ENCODE data around the gene GLI1.

- TF ChIP-seq CTCF (IDR thresholded peaks at IDR 0.05; ENCODE audit: insufficient read depth, low read length, poor library complexity, severe bottlenecking): no peak
- TF ChIP-seq EZH2phosphoT487 (conservative IDR thresholded peaks at IDR 0.05; ENCODE audit: low read length): no peak
These were observed 57.6 kb downstream of the GLI1 start for GRCh38 chr12:57517187-57517586.
